ENCODE measurements around the gene NAA35. TPM values are rescaled to one million over a fixed set of nuclear protein-coding genes. Genes with fewer than 3 reads are reported as not detected.
"Not testable (repeated sequence)": the region's sequence is repeated elsewhere in the genome, so short reads cannot be mapped to it uniquely, and the experiment has no call there.

NAA35 gene
- polyA plus RNA-seq, 2 of the 4 experiments (the other 2 are of a cell fraction), result 24.9 to 42.4 TPM

- ATAC-seq (no peak), DNase-seq (ENCODE audit: low read depth in 1 of 2, low spot score in 1 of 2) (no peak), FAIRE-seq (no peak)
- TF ChIP-seq ZFP36 (IDR thresholded peaks at IDR 0.05; ENCODE audit: borderline replicate concordance, partially characterized antibody), result no peak
- no peak for TF ChIP-seq NFE2L2 (conservative IDR thresholded peaks at IDR 0.05; ENCODE audit: low read length)
- no peak for TF ChIP-seq MAX (IDR thresholded peaks at IDR 0.05)
- TF ChIP-seq JUNB (IDR thresholded peaks at IDR 0.05), result no peak
- no peak for TF ChIP-seq SMC3 (IDR thresholded peaks at IDR 0.05)
- TF ChIP-seq ZSCAN20 (CRISPR knock-in tag; IDR thresholded peaks at IDR 0.05), result no peak
- TF ChIP-seq ELK1 (IDR thresholded peaks at IDR 0.05; ENCODE audit: low read depth, low read length), result no peak
- no peak for TF ChIP-seq RNF2 (IDR thresholded peaks at IDR 0.05; ENCODE audit: borderline replicate concordance, low read depth)
- no peak for TF ChIP-seq PBX3 (IDR thresholded peaks at IDR 0.05)
- TF ChIP-seq KDM5A (IDR thresholded peaks at IDR 0.05), result no peak
- no peak for TF ChIP-seq ESRRA (IDR thresholded peaks at IDR 0.05; ENCODE audit: borderline replicate concordance, low read length)
- TF ChIP-seq BHLHE40 (IDR thresholded peaks at IDR 0.05; ENCODE audit: low read depth, low read length), result no peak
- no peak for TF ChIP-seq RARB (CRISPR knock-in tag; IDR thresholded peaks at IDR 0.05)
- TF ChIP-seq FOSB (CRISPR knock-in tag; IDR thresholded peaks at IDR 0.05), result no peak
- TF ChIP-seq EP300 (IDR thresholded peaks at IDR 0.05), result no peak
- Histone ChIP-seq H3K27ac (no peak overlapping the region), H3K4me1 (no peaks in the 10 kb centered on the region), H3K9me3 (no peaks in the 10 kb centered on the region), H3K4me2 (no peak overlapping the region), H3K4me3 (no peak overlapping the region)
- 93% methylated on average over 13 of the region's 13 CpGs for WGBS (ENCODE audit: missing lambda C conversion rate)
- ChIA-PET POLR2A (no interaction called here), CTCF (interaction anchor here (0.6 to 1.9 kb wide), 2 partner anchors 14 to 71 kb away, joined by 3 to 6 read pairs; no protein-coding TSS in a partner anchor)
Measured at GRCh38 chr9:86047361-86047760, 106.4 kb downstream of the NAA35 start.

GRCh38 chr9:86048018-86048742, 107.2 kb downstream of the NAA35 start:
- DNase-seq (ENCODE audit: low read depth in 1 of 2, low spot score in 1 of 2); H3K4me3 ChIP-seq; POLR2A ChIA-PET; H3K27ac ChIP-seq; ATAC-seq; H3K4me1 ChIP-seq; FAIRE-seq; H3K4me2 ChIP-seq; H3K9me3 ChIP-seq: not testable (repeated sequence)
- WGBS (ENCODE audit: missing lambda C conversion rate), result 93% methylated on average over 7 of the region's 7 CpGs
- CTCF ChIA-PET, result interaction anchor here (0.6 kb wide), 1 partner anchor 406 kb away, joined by 3 read pairs; no protein-coding TSS in a partner anchor

GRCh38 chr9:86052556-86053468, 111.9 kb downstream of the NAA35 start:
- Histone ChIP-seq H3K9me3 (no peaks in the 10 kb centered on the region), H3K4me3 (no peak overlapping the region), H3K27ac (no peak overlapping the region), H3K4me2 (no peak overlapping the region), H3K4me1 (peaks cover 8% of the 10 kb centered on the region; the same call in 1 of the 3 replicates)
- 91% methylated on average over 21 of the region's 21 CpGs for WGBS (ENCODE audit: missing lambda C conversion rate)
- no peak for FAIRE-seq
- TF ChIP-seq MAX (IDR thresholded peaks at IDR 0.05), result no peak
- TF ChIP-seq POLR2AphosphoS2 (conservative IDR thresholded peaks at IDR 0.05; ENCODE audit: low read length), result no peak
- TF ChIP-seq PBX3 (IDR thresholded peaks at IDR 0.05), result no peak
- TF ChIP-seq KDM1A (IDR thresholded peaks at IDR 0.05; ENCODE audit: low read depth), result no peak
- TF ChIP-seq HDAC2 (IDR thresholded peaks at IDR 0.05), result no peak
- no peak for TF ChIP-seq NPAS2 (CRISPR knock-in tag; IDR thresholded peaks at IDR 0.05; ENCODE audit: borderline replicate concordance)
- no peak for TF ChIP-seq ELK1 (IDR thresholded peaks at IDR 0.05; ENCODE audit: low read depth, low read length)
- no peak for TF ChIP-seq SREBF2 (IDR thresholded peaks at IDR 0.05)
- no peak for TF ChIP-seq ATOH8 (CRISPR knock-in tag; IDR thresholded peaks at IDR 0.05; ENCODE audit: low read depth)
- TF ChIP-seq CBX8 (IDR thresholded peaks at IDR 0.05), result no peak
- ATAC-seq, result peak; percentile 30 to 56; a peak in 4 of 6 replicates
- DNase-seq (ENCODE audit: low read depth in 1 of 2, low spot score in 1 of 2), result no peak
- POLR2A ChIA-PET, result no interaction called here
- CTCF ChIA-PET, result no interaction called here
